Measurements from ENCODE around the gene HLA-F.

DNA sequence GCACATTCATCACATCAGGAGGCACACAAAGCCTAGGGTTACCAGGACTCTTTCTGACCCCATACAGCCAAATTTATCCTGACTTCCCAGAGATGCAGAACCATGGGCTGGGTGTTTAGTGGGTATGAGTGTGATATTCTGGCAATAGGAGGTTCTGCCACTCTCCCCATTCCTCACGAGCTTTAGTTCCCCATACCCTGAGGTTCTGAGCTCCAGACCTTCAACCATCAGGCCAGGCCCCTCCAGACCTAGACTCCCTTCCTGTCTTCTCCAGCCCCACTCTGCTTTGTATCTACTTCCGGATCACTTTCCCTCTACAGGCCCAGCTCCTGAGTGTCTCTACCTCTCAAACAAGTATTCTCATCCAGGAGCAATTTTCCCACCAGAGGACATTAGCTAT lies 4.4 kb downstream of the HLA-F start:
- TF ChIP-seq CTCF (IDR thresholded peaks at IDR 0.05; ENCODE audit: low read depth, low read length), result no peak
- TF ChIP-seq, protein P1, sequence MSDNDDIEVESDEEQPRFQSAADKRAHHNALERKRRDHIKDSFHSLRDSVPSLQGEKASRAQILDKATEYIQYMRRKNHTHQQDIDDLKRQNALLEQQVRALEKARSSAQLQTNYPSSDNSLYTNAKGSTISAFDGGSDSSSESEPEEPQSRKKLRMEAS (IDR thresholded peaks at IDR 0.05; ENCODE audit: low read depth, low read length), result no peak
- TF ChIP-seq POLR2A (IDR thresholded peaks at IDR 0.05; ENCODE audit: extremely low read depth, insufficient read length), result no peak
